ENCODE data around the gene CBX6.

The CBX6 gene

DNA sequence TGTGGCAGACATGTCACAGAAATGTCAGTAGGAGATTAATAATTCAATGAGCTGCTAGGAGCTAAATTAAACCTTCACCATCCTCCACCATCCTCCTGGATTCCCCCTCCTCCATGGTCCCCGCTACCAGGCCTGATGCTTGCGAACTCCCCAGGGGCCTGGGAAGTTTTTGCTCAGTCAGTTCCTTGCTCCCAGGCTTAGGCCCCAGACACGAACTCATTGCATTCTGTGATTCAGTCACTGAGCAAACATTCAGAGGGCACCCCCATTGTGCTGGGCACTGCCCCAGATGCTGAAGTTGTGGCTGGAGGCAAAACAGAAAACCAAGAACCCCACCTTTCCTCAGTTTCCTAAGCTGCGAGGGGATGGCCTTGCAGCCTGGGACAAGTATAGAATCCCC, 42.5 kb downstream of the CBX6 start:
- H3K4me3 ChIP-seq (ENCODE audit: low read length), result no peak overlapping the region
- no peak overlapping the region for H3K9ac ChIP-seq (ENCODE audit: low read length)
- H3K36me3 ChIP-seq (ENCODE audit: control insufficient read depth, insufficient read depth, low read length), result no peaks in the 10 kb centered on the region
- H3K27me3 ChIP-seq (ENCODE audit: control insufficient read depth, insufficient read depth, low read length), result no peaks in the 10 kb centered on the region
- H3K27ac ChIP-seq (ENCODE audit: low read depth, low read length), result no peak overlapping the region
- no peaks in the 10 kb centered on the region for H3K4me1 ChIP-seq (ENCODE audit: control insufficient read depth, insufficient read depth, low read length)

DNA sequence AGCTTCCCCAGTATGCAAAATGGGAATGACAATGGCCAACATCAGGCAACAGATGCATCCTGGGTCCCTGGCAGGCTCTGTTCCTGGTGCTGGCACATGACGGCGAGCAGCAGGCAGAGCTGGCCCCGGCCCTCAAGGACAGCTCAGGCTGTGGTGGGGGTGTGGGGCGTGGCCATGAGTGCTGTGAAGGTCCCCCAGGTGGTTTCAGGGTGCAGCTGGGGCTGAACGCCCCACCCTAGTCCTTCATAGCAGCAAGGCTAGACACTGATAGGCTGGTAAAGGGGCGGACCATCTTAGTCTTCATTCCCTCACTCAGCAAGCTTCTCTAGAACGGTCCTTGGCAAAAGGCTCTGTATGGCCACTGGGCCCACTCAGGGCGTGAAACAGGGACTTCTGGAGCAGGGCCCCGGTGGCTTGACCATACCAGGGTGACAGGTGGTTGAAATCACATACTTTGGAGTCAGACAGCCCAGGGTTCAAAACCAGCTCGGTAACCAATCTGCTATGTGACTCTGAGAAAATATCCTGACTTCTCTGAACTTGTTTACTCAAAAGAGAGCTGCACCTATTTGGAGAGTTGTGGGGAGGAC, 43.3 kb downstream of the CBX6 start:
- H3K36me3 ChIP-seq (ENCODE audit: control insufficient read depth, insufficient read depth, low read length), result no peaks in the 10 kb centered on the region
- H3K27me3 ChIP-seq (ENCODE audit: control insufficient read depth, insufficient read depth, low read length), result no peaks in the 10 kb centered on the region
- no peak overlapping the region for H3K27ac ChIP-seq (ENCODE audit: low read depth, low read length)
- no peak overlapping the region for H3K4me3 ChIP-seq (ENCODE audit: low read length)
- no peaks in the 10 kb centered on the region for H3K4me1 ChIP-seq (ENCODE audit: control insufficient read depth, insufficient read depth, low read length)
- H3K9ac ChIP-seq (ENCODE audit: low read length), result no peak overlapping the region

DNA sequence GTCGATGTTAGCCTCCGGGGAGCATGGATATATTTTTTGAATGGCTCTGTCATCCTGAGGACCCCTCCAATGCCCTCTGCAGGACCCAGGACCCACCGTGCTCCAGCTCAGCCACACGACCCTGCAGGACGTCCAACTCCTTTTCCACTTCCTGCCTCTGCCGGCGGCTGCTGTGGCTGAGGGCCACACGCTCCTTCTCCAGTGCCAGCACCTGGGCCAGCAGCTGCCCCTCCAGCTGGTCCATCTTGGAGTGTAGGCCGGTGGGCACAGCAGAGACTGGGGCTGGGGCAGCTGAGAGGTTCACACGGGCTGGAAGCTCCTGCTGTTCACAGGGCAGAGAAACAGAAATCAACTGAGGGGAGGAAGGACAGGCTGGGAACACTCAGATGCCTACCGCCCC, 43.8 kb downstream of the CBX6 start:
- Histone ChIP-seq H3K27me3 (ENCODE audit: control insufficient read depth, insufficient read depth, low read length) (no peaks in the 10 kb centered on the region), H3K36me3 (ENCODE audit: control insufficient read depth, insufficient read depth, low read length) (no peaks in the 10 kb centered on the region), H3K9ac (ENCODE audit: low read length) (no peak overlapping the region), H3K4me1 (ENCODE audit: control insufficient read depth, insufficient read depth, low read length) (no peaks in the 10 kb centered on the region), H3K27ac (ENCODE audit: low read depth, low read length) (no peak overlapping the region), H3K4me3 (ENCODE audit: low read length) (no peak overlapping the region)

DNA sequence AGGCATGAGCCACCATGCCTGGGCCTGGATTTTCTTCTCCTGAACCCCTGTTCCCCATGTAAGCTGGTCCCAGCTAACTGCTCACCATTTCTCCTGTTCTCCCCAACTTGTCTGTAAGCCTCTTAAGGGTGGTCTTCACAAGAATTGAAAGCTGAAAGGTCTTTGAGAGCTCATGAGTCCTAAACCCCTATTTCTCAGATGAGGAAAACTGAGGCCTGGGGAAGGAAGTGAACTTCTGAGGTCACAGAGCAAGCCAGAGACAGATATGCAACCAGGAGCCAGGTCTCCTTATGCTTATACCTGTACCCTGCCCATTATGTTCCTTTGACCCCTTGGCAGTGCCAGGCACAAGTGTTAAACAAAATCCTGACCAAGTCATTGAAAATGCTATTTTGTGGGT, 44.5 kb downstream of the CBX6 start:
- no peak overlapping the region for H3K9ac ChIP-seq (ENCODE audit: low read length)
- no peak overlapping the region for H3K27ac ChIP-seq (ENCODE audit: low read depth, low read length)
- H3K36me3 ChIP-seq (ENCODE audit: control insufficient read depth, insufficient read depth, low read length), result no peaks in the 10 kb centered on the region

DNA sequence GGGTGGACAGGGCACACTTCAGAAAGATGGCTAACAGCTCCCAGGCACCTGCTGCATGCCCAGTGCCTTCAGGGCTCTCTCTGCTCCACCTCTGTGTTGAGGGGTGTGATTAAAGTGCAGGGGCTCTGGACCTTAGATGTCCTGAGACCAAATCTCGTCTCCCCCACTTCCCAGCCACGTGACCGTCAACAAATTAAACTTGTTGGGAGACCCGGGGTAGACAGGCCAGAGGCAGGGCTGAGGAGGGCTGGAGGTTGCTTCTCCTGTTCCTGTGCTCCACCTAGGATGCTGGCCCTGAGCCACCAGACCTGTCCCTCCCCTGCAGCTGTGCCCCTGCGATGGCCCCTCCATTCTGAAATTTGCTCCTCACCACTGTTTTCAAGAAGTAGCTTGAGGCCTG, 45.2 kb downstream of the CBX6 start:
- H3K27me3 ChIP-seq (ENCODE audit: control insufficient read depth, insufficient read depth, low read length), result no peaks in the 10 kb centered on the region
- H3K4me1 ChIP-seq (ENCODE audit: control insufficient read depth, insufficient read depth, low read length), result no peaks in the 10 kb centered on the region
- H3K36me3 ChIP-seq (ENCODE audit: control insufficient read depth, insufficient read depth, low read length), result no peaks in the 10 kb centered on the region
- H3K4me3 ChIP-seq (ENCODE audit: low read length), result no peak overlapping the region
- no peak overlapping the region for H3K27ac ChIP-seq (ENCODE audit: low read depth, low read length)
- H3K9ac ChIP-seq (ENCODE audit: low read length), result no peak overlapping the region

More for the DNA sequence above, 44.5 kb downstream of the CBX6 start:
- Histone ChIP-seq H3K4me3 (ENCODE audit: low read length) (no peak overlapping the region), H3K4me1 (ENCODE audit: control insufficient read depth, insufficient read depth, low read length) (no peaks in the 10 kb centered on the region), H3K27me3 (ENCODE audit: control insufficient read depth, insufficient read depth, low read length) (no peaks in the 10 kb centered on the region)

DNA sequence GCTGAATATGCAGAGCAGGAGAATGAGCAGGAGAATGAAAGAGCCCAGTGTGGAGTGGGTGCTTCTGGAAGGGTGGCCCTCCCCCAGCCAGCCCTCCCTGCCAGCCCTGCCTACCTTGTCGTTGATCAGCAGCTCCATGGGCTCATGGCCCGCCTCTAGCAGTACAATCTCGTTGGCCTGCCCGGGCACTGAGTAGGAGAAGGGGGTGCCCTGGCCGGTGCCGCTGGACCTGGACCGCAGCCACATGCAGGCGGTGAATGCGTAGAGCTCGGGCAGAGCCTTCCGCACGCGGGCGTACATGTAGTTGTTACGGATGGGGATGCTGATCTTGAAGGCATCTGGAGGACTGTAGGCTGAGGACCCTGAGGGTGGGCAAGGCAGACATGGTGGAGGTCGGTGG, 45.6 kb downstream of the CBX6 start:
- no peaks in the 10 kb centered on the region for H3K36me3 ChIP-seq (ENCODE audit: control insufficient read depth, insufficient read depth, low read length)
- no peak overlapping the region for H3K9ac ChIP-seq (ENCODE audit: low read length)
- H3K4me3 ChIP-seq (ENCODE audit: low read length), result no peak overlapping the region
- H3K27ac ChIP-seq (ENCODE audit: low read depth, low read length), result no peak overlapping the region
- H3K4me1 ChIP-seq (ENCODE audit: control insufficient read depth, insufficient read depth, low read length), result no peaks in the 10 kb centered on the region
- H3K27me3 ChIP-seq (ENCODE audit: control insufficient read depth, insufficient read depth, low read length), result no peaks in the 10 kb centered on the region

DNA sequence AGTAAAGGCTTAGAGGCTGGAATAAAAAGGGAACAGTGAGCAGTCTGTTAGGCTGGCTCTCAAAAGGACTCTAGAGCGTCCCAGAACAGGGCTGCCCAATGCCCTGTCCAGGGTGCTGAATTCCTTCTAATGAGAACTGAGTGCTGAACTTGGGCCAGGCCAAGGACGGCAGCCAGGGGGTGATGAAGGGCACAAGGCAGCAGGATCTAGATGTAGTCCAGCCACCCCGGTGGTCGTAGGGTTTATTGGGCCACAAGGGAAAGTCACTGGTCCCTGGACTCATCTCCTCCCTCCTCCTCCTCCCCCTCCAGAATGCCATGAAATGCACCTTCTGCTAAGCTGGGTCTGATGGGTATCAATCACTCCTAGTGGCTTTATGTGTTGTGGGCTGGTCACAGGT, 47.4 kb downstream of the CBX6 start:
- Histone ChIP-seq H3K9ac (ENCODE audit: low read length) (no peak overlapping the region), H3K27me3 (ENCODE audit: control insufficient read depth, insufficient read depth, low read length) (no peaks in the 10 kb centered on the region), H3K4me3 (ENCODE audit: low read length) (no peak overlapping the region), H3K4me1 (ENCODE audit: control insufficient read depth, insufficient read depth, low read length) (no peaks in the 10 kb centered on the region), H3K36me3 (ENCODE audit: control insufficient read depth, insufficient read depth, low read length) (no peaks in the 10 kb centered on the region), H3K27ac (ENCODE audit: low read depth, low read length) (no peak overlapping the region)

DNA sequence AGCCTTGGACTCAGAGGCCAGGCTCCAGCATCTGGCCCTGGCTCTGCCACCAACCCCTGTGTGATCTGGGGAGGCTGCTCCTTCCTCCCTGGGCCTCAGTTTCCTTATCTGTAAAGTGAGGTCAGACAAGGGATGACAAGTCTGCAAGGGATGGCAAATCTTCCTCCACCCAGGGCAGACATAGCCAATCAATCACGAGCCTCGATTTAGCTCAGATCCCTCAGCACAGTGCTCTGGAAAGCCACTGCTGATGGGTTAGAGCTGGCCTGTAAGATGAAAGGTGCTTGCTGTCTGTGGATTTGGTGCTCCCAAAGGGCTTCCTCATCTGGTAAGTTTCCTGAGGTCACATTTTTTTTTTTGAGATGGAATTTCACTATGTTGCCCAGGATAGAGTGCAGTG, 48.4 kb downstream of the CBX6 start:
- no peak overlapping the region for H3K27ac ChIP-seq (ENCODE audit: low read depth, low read length)
- no peaks in the 10 kb centered on the region for H3K4me1 ChIP-seq (ENCODE audit: control insufficient read depth, insufficient read depth, low read length)
- H3K36me3 ChIP-seq (ENCODE audit: control insufficient read depth, insufficient read depth, low read length), result no peaks in the 10 kb centered on the region
- no peak overlapping the region for H3K4me3 ChIP-seq (ENCODE audit: low read length)
- H3K27me3 ChIP-seq (ENCODE audit: control insufficient read depth, insufficient read depth, low read length), result no peaks in the 10 kb centered on the region
- no peak overlapping the region for H3K9ac ChIP-seq (ENCODE audit: low read length)

DNA sequence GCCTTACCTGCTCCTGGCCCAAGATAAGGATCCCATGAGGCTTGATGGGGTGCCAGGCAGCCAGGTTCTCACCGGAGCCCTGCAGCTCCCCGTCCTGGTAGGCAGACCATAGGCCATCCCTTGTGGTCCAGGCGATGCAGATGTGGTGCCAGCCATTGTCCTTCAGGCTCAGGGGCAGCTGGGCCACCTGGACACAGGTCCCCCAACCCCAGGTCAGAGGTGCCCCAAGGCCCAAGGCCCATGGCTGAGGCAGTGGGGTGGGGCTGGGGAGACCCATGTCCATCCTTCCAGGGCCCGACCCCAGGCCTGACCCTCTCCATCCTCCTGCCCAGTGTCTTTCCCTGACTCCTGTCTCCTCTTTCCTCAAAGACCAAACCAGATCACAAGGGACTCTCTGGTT, 48.9 kb downstream of the CBX6 start:
- no peaks in the 10 kb centered on the region for H3K4me1 ChIP-seq (ENCODE audit: control insufficient read depth, insufficient read depth, low read length)
- no peak overlapping the region for H3K27ac ChIP-seq (ENCODE audit: low read depth, low read length)
- no peaks in the 10 kb centered on the region for H3K27me3 ChIP-seq (ENCODE audit: control insufficient read depth, insufficient read depth, low read length)
- no peak overlapping the region for H3K9ac ChIP-seq (ENCODE audit: low read length)
- H3K4me3 ChIP-seq (ENCODE audit: low read length), result no peak overlapping the region
- H3K36me3 ChIP-seq (ENCODE audit: control insufficient read depth, insufficient read depth, low read length), result no peaks in the 10 kb centered on the region

DNA sequence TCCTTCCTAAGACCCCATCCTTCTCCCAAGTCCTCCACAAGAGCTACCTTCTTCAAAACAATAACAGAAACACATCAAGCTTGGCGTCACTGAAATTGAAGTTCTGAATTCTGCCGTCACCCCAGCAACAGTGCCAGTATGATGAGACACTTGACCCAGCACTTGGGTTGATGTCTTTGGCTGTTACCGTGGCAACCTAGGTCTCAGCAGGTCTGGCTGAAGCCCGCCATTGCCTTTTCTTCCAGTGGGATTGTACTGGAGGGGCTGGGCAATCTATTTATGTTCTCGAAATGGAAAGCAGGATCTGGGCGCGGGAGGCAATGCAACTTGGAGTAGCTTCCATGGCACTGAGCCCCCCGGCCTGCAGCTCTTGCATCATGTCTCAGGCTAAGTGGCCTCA, 52.0 kb downstream of the CBX6 start:
- Histone ChIP-seq H3K4me1 (ENCODE audit: control insufficient read depth, insufficient read depth, low read length) (no peaks in the 10 kb centered on the region), H3K27ac (ENCODE audit: low read depth, low read length) (no peak overlapping the region), H3K27me3 (ENCODE audit: control insufficient read depth, insufficient read depth, low read length) (no peaks in the 10 kb centered on the region), H3K9ac (ENCODE audit: low read length) (no peak overlapping the region), H3K36me3 (ENCODE audit: control insufficient read depth, insufficient read depth, low read length) (no peaks in the 10 kb centered on the region), H3K4me3 (ENCODE audit: low read length) (no peak overlapping the region)

DNA sequence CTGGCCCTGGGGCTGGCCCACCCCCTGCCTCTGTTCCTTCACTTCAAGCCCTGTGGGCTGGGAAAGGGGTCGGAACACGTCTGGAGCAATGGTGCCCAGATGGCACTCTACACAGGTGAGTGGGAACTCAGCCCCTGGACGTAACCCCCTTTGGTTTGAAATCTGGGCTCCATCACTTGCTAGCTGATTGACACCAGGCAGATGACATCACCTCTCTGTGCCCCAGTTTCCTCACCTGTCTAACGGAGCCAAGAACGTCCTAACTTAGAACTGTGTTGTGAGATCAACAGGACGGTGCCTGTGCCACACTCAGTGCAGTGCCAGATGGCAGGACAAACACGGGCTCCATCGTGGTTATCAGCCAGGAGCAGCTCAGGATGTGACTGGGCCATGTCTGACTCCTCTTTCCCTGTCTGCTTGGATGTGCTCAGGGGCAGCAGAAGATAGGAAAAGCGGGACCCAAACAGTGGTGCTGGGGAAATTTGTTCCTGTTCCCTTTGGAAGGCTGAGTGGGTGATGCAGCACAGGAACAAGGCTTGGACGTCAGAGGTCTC, 52.6 kb downstream of the CBX6 start:
- H3K27ac ChIP-seq (ENCODE audit: low read depth, low read length), result no peak overlapping the region
- no peaks in the 10 kb centered on the region for H3K36me3 ChIP-seq (ENCODE audit: control insufficient read depth, insufficient read depth, low read length)
- H3K27me3 ChIP-seq (ENCODE audit: control insufficient read depth, insufficient read depth, low read length), result no peaks in the 10 kb centered on the region
- no peak overlapping the region for H3K9ac ChIP-seq (ENCODE audit: low read length)
- H3K4me3 ChIP-seq (ENCODE audit: low read length), result no peak overlapping the region
- H3K4me1 ChIP-seq (ENCODE audit: control insufficient read depth, insufficient read depth, low read length), result no peaks in the 10 kb centered on the region

DNA sequence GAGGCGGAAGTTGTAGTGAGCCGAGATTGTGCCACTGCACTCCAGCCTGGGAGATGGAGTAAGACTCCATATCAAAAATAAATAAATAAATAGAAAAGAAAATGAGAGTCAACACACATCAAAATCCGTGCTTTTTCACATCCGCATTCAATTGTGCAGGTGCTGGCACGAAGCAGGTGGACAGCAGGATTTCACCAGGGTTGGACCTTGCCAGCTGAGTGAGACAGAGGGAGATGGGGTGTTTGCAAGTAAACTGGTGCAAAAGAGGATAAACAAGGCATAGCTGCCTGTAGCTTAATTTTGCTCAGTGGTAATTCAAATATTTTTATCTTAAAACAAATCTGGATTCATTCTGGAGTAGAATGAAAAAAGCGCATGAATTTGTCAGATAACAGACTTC, 54.8 kb downstream of the CBX6 start:
- Histone ChIP-seq H3K4me1 (ENCODE audit: control insufficient read depth, insufficient read depth, low read length) (no peaks in the 10 kb centered on the region), H3K27ac (ENCODE audit: low read depth, low read length) (no peak overlapping the region), H3K27me3 (ENCODE audit: control insufficient read depth, insufficient read depth, low read length) (no peaks in the 10 kb centered on the region), H3K36me3 (ENCODE audit: control insufficient read depth, insufficient read depth, low read length) (no peaks in the 10 kb centered on the region), H3K4me3 (ENCODE audit: low read length) (no peak overlapping the region), H3K9ac (ENCODE audit: low read length) (no peak overlapping the region)

DNA sequence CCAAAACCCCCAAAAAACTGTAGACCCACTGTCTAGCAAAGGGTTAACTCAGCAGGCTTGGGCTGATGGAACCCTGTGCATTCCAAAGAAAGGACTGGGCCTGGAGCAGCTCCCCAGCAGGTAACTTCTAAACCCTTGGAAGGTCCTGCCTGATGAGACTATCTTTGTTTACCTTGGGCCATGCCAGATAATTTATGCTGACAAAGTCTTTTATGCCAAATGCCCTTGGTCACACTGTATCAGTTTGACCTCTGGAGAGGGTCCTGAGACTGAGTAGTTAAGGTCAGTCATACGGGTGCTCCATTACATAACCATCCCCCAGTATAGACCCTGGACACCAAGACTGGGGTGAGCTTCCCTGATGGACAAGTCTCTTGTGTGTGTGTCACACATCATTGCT, 56.2 kb downstream of the CBX6 start:
- H3K9ac ChIP-seq (ENCODE audit: low read length), result no peak overlapping the region
- H3K27ac ChIP-seq (ENCODE audit: low read depth, low read length), result no peak overlapping the region
- H3K4me3 ChIP-seq (ENCODE audit: low read length), result no peak overlapping the region
- H3K27me3 ChIP-seq (ENCODE audit: control insufficient read depth, insufficient read depth, low read length), result no peaks in the 10 kb centered on the region
- no peaks in the 10 kb centered on the region for H3K4me1 ChIP-seq (ENCODE audit: control insufficient read depth, insufficient read depth, low read length)
- H3K36me3 ChIP-seq (ENCODE audit: control insufficient read depth, insufficient read depth, low read length), result no peaks in the 10 kb centered on the region

Measured in rectal smooth muscle tissue (tissue), 1 donor.